HEK293 (cell line): ENCODE measurements around the gene RRAGC.

Experiments
- CTCF ChIA-PET: fragments of 350-600 bp; formaldehyde crosslinking; extraction: SDS; loops from one replicate; lab custom pipeline; 2021; ENCODE audit warnings: antibody characterized with exemption; lab: Yijun Ruan, JAX
- POLR2A ChIA-PET: fragments of 300-600 bp; formaldehyde crosslinking; extraction: SDS; loops from one replicate; lab custom pipeline; 2020; ENCODE audit warnings: antibody characterized with exemption, inconsistent platforms; lab: Yijun Ruan, JAX
- H3K27ac ChIP-seq: fragments of 200-500 bp; sonication (Bioruptor generic); 2 replicates; pipeline ENCODE4 v1.5.1; 2014; ENCODE audit warnings: low read depth, low read length, control low read depth, inconsistent platforms; ENCODE audit errors: extremely low read depth
- H3K36me3 ChIP-seq, 2 experiments: fragments of 200-500 bp in 1 of 2; sonication (Bioruptor generic) in 1 of 2; 1 replicate in 1 of 2; 2 replicates in 1 of 2; pipeline ENCODE4 v1.5.1; 2014 to 2017; ENCODE audit warnings: inconsistent platforms in 2 of 2, low read length in 2 of 2; ENCODE audit not compliant: control insufficient read depth in 2 of 2, insufficient read depth in 1 of 2
- H3K4me1 ChIP-seq: fragments of 200-500 bp; sonication (Bioruptor generic); 2 replicates; pipeline ENCODE4 v1.5.1; 2014; ENCODE audit warnings: mild to moderate bottlenecking, low read length, inconsistent platforms; ENCODE audit not compliant: control insufficient read depth, insufficient read depth
- H3K4me3 ChIP-seq: 2 replicates; pipeline ENCODE4 v1.5.1; 2011; ENCODE audit warnings: low read depth, mild to moderate bottlenecking, control low read depth, low read length, moderate library complexity
- H3K9me3 ChIP-seq: fragments of 200-500 bp; sonication (Bioruptor generic); 2 replicates; pipeline ENCODE4 v1.5.1; 2014; ENCODE audit warnings: low read depth, low read length, inconsistent platforms; ENCODE audit not compliant: control insufficient read depth, insufficient read depth
- EGR2 ChIP-seq: fragments of 450-650 bp; formaldehyde crosslinking; IDR thresholded peaks from 2 replicates; pipeline ENCODE4 v1.5.1; 2016; ENCODE audit warnings: low read depth, missing biosample characterization, missing genetic modification characterization
- GLI2 ChIP-seq: fragments of 450-650 bp; formaldehyde crosslinking; IDR thresholded peaks from 2 replicates; pipeline ENCODE4; 2017; ENCODE audit warnings: missing biosample characterization, missing genetic modification characterization, low read depth, borderline replicate concordance
- SCRT1 ChIP-seq: fragments of 450-650 bp; formaldehyde crosslinking; IDR thresholded peaks from 2 replicates; pipeline ENCODE4 v1.5.1; 2016; ENCODE audit warnings: missing biosample characterization, missing genetic modification characterization, borderline replicate concordance
- SCRT2 ChIP-seq: fragments of 450-650 bp; formaldehyde crosslinking; IDR thresholded peaks from 2 replicates; pipeline ENCODE4 v1.5.1; 2016; ENCODE audit warnings: missing biosample characterization, missing genetic modification characterization
- ZBTB8A ChIP-seq: fragments of 450-650 bp; formaldehyde crosslinking; IDR thresholded peaks from 2 replicates; pipeline ENCODE4 v1.5.1; 2016; ENCODE audit warnings: missing biosample characterization, missing genetic modification characterization
- ZNF16 ChIP-seq: fragments of 450-650 bp; formaldehyde crosslinking; IDR thresholded peaks from 2 replicates; pipeline ENCODE4 v1.5.1; 2016; ENCODE audit warnings: low read depth, missing biosample characterization, missing genetic modification characterization
- ZNF274 ChIP-seq, 2 experiments: fragments of 200-500 bp in 1 of 2; fragments of 450-650 bp in 1 of 2; sonication (Bioruptor generic) in 1 of 2; formaldehyde crosslinking in 1 of 2; IDR thresholded peaks; 2 replicates each; pipeline versions ENCODE4 v1.5.1 to v1.6.1; 2014 to 2016; ENCODE audit warnings: borderline replicate concordance in 1 of 2, inconsistent platforms in 1 of 2, low read length in 1 of 2, missing biosample characterization in 1 of 2, missing genetic modification characterization in 1 of 2
- ZNF292 ChIP-seq: fragments of 450-650 bp; formaldehyde crosslinking; IDR thresholded peaks from 2 replicates; pipeline ENCODE4 v1.5.1; 2016; ENCODE audit warnings: low read depth, missing biosample characterization, missing genetic modification characterization, borderline replicate concordance
- ZNF350 ChIP-seq: fragments of 450-650 bp; formaldehyde crosslinking; IDR thresholded peaks from 2 replicates; pipeline ENCODE4 v1.5.0; 2017; ENCODE audit warnings: missing biosample characterization, mild to moderate bottlenecking, missing genetic modification characterization
- ZNF416 ChIP-seq: fragments of 450-650 bp; formaldehyde crosslinking; IDR thresholded peaks from 2 replicates; pipeline ENCODE4 v1.5.1; 2016; ENCODE audit warnings: missing biosample characterization, missing genetic modification characterization
- ZNF48 ChIP-seq: fragments of 450-650 bp; formaldehyde crosslinking; IDR thresholded peaks from 2 replicates; pipeline ENCODE4 v1.5.1; 2016; ENCODE audit warnings: missing biosample characterization, missing genetic modification characterization
- ZNF544 ChIP-seq: fragments of 450-650 bp; formaldehyde crosslinking; IDR thresholded peaks from 2 replicates; pipeline ENCODE4 v1.5.0; 2017; ENCODE audit warnings: missing biosample characterization, missing genetic modification characterization
- ZNF664 ChIP-seq: fragments of 450-650 bp; formaldehyde crosslinking; IDR thresholded peaks from 2 replicates; pipeline ENCODE4 v1.5.1; 2016; ENCODE audit warnings: missing biosample characterization, missing genetic modification characterization
- ZNF707 ChIP-seq: fragments of 450-650 bp; formaldehyde crosslinking; IDR thresholded peaks from 2 replicates; pipeline ENCODE4 v1.5.1; 2016; ENCODE audit warnings: missing biosample characterization, missing genetic modification characterization
- ZNF776 ChIP-seq: fragments of 450-650 bp; formaldehyde crosslinking; IDR thresholded peaks from 2 replicates; pipeline ENCODE4 v1.5.0; 2017; ENCODE audit warnings: missing biosample characterization, missing genetic modification characterization, borderline replicate concordance
- TF ChIP-seq, protein P1 (sequence below): fragments of 450-650 bp; formaldehyde crosslinking; IDR thresholded peaks from 2 replicates; pipeline ENCODE4 v1.5.1; 2017; ENCODE audit warnings: missing biosample characterization, missing genetic modification characterization
- TF ChIP-seq, protein P2 (sequence below): fragments of 450-650 bp; formaldehyde crosslinking; IDR thresholded peaks from 2 replicates; pipeline ENCODE4 v1.5.1; 2017; ENCODE audit warnings: missing biosample characterization, mild to moderate bottlenecking, missing genetic modification characterization, moderate library complexity
- TF ChIP-seq, protein P3 (sequence below): fragments of 450-650 bp; formaldehyde crosslinking; IDR thresholded peaks from 2 replicates; pipeline ENCODE4 v1.5.1; 2017; ENCODE audit warnings: missing biosample characterization, missing genetic modification characterization
- TF ChIP-seq, protein P4 (sequence below): sonication (generic); formaldehyde crosslinking; IDR thresholded peaks from 2 replicates; pipeline ENCODE4 v1.8.1; 2022; ENCODE audit warnings: mild to moderate bottlenecking, moderate library complexity, missing genetic modification reagents
- TF ChIP-seq, protein P5 (sequence below): fragments of 450-650 bp; formaldehyde crosslinking; IDR thresholded peaks from 2 replicates; pipeline ENCODE4 v1.5.1; 2016; ENCODE audit warnings: missing biosample characterization, missing genetic modification characterization
- TF ChIP-seq, protein P6 (sequence below): fragments of 450-650 bp; formaldehyde crosslinking; IDR thresholded peaks from 2 replicates; pipeline ENCODE4 v1.5.0; 2017; ENCODE audit warnings: missing biosample characterization, missing genetic modification characterization, borderline replicate concordance

The RRAGC gene

DNA sequence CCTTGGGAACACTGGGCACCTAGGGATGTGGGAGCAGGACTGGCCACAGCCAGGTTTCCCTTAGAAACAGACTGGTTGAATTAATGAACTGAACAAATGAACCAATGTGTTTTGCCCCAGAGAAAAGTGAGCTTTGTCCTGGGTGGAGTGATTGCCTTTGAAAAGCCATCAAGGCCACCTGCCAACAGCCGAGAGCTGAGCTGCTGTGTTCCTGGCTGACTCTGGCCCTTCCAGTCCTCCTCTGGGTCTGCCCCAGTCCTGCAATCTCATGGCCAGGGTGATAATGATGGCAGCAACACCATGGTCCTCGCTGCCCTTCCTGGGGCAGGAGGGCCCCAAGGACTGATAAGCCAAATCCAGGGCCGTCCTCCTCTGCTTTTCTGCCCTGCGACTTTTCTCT, 40.0 kb upstream of the RRAGC start (continued):
- TF ChIP-seq, protein P1, sequence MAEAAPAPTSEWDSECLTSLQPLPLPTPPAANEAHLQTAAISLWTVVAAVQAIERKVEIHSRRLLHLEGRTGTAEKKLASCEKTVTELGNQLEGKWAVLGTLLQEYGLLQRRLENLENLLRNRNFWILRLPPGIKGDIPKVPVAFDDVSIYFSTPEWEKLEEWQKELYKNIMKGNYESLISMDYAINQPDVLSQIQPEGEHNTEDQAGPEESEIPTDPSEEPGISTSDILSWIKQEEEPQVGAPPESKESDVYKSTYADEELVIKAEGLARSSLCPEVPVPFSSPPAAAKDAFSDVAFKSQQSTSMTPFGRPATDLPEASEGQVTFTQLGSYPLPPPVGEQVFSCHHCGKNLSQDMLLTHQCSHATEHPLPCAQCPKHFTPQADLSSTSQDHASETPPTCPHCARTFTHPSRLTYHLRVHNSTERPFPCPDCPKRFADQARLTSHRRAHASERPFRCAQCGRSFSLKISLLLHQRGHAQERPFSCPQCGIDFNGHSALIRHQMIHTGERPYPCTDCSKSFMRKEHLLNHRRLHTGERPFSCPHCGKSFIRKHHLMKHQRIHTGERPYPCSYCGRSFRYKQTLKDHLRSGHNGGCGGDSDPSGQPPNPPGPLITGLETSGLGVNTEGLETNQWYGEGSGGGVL (tag by site-specific recombination), result no peak
- TF ChIP-seq EGR2 (no peak), ZNF274 (IDR thresholded peaks at IDR 0.05; ENCODE audit: low read length) (no peak), ZNF274 (tag by site-specific recombination; IDR thresholded peaks at IDR 0.05; ENCODE audit: borderline replicate concordance) (no peak)

DNA sequence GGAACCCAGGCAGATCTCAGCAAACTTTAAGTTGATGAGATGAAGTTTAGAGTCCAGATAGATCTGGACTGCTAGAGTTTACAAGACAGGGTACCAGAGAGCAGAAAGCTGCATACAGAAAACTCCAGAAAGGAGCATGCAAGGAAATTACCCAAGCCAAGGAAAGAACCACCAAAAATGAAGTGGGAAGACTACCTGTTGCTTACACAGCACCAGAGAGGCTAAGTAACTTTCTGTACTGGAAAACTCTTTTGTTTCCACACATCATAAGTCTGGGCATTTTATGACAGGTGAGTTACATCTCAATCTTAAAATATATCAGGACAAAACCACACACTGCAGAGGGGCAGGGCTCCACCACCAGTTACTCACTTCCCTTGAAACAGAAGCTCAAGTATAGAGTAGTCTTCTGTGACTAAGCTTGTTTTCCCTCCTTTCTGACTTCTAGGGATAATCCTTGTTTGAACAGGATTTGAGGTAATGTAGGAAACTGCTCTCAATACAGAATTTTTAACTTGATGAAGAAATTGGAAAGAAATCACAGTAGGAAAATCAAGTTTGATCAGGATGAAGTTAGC, 39.2 kb upstream of the RRAGC start:
- POLR2A ChIA-PET, result no interaction called here
- TF ChIP-seq SCRT2 (tag by site-specific recombination) (peak; percentile 87), SCRT1 (peak; percentile 78), ZNF16 (tag by site-specific recombination) (no peak), GLI2 (no peak), ZNF544 (tag by site-specific recombination) (no peak), ZBTB8A (no peak)
- TF ChIP-seq, protein P2, sequence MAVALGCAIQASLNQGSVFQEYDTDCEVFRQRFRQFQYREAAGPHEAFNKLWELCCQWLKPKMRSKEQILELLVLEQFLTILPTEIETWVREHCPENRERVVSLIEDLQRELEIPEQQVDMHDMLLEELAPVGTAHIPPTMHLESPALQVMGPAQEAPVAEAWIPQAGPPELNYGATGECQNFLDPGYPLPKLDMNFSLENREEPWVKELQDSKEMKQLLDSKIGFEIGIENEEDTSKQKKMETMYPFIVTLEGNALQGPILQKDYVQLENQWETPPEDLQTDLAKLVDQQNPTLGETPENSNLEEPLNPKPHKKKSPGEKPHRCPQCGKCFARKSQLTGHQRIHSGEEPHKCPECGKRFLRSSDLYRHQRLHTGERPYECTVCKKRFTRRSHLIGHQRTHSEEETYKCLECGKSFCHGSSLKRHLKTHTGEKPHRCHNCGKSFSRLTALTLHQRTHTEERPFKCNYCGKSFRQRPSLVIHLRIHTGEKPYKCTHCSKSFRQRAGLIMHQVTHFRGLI (tag by site-specific recombination), result no peak
- TF ChIP-seq, protein P3, sequence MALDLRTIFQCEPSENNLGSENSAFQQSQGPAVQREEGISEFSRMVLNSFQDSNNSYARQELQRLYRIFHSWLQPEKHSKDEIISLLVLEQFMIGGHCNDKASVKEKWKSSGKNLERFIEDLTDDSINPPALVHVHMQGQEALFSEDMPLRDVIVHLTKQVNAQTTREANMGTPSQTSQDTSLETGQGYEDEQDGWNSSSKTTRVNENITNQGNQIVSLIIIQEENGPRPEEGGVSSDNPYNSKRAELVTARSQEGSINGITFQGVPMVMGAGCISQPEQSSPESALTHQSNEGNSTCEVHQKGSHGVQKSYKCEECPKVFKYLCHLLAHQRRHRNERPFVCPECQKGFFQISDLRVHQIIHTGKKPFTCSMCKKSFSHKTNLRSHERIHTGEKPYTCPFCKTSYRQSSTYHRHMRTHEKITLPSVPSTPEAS (tag by site-specific recombination), result no peak
- CTCF ChIA-PET, result no interaction called here
- no peaks in the 10 kb centered on the region for H3K9me3 ChIP-seq
- H3K36me3 ChIP-seq, result no peaks in the 10 kb centered on the region
- no peaks in the 10 kb centered on the region for H3K4me1 ChIP-seq
- no peak overlapping the region for H3K27ac ChIP-seq
- H3K4me3 ChIP-seq, result no peak overlapping the region

DNA sequence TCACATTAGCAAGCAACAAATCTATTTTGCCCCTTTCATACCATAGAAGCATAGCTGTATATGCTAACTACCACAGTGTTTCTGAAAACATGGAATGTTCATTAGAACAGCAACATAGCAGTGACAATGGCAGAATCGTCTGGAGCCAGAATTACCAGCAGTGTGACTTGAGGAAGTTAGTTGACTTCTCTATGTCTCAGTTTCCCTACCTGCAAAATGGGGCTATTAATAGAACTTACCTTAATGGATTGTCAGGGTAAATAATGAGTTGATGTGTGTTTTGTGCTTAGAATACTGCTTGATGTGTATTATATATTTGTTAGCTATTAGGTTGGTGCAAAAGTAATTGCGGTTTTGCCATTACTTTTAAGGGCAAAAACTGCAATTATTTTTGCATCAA, 36.6 kb upstream of the RRAGC start:
- Histone ChIP-seq H3K27ac (no peak overlapping the region), H3K9me3 (no peaks in the 10 kb centered on the region), H3K4me3 (no peak overlapping the region), H3K36me3 (no peaks in the 10 kb centered on the region), H3K4me1 (no peaks in the 10 kb centered on the region)
- POLR2A ChIA-PET, result interaction anchor here (0.6 kb wide), 1 partner anchor 20 kb away, joined by 3 read pairs; no protein-coding TSS in a partner anchor
- CTCF ChIA-PET, result no interaction called here
- TF ChIP-seq ZNF292 (tag by site-specific recombination), result no peak
- TF ChIP-seq ZNF350 (tag by site-specific recombination), result no peak
- TF ChIP-seq ZNF16 (tag by site-specific recombination), result no peak
- TF ChIP-seq, protein P4, sequence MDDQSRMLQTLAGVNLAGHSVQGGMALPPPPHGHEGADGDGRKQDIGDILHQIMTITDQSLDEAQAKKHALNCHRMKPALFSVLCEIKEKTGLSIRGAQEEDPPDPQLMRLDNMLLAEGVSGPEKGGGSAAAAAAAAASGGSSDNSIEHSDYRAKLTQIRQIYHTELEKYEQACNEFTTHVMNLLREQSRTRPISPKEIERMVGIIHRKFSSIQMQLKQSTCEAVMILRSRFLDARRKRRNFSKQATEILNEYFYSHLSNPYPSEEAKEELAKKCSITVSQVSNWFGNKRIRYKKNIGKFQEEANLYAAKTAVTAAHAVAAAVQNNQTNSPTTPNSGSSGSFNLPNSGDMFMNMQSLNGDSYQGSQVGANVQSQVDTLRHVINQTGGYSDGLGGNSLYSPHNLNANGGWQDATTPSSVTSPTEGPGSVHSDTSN (CRISPR knock-in tag), result no peak
- TF ChIP-seq ZNF776 (tag by site-specific recombination), result no peak
- TF ChIP-seq, protein P3 (tag by site-specific recombination), result no peak
- TF ChIP-seq, protein P5, sequence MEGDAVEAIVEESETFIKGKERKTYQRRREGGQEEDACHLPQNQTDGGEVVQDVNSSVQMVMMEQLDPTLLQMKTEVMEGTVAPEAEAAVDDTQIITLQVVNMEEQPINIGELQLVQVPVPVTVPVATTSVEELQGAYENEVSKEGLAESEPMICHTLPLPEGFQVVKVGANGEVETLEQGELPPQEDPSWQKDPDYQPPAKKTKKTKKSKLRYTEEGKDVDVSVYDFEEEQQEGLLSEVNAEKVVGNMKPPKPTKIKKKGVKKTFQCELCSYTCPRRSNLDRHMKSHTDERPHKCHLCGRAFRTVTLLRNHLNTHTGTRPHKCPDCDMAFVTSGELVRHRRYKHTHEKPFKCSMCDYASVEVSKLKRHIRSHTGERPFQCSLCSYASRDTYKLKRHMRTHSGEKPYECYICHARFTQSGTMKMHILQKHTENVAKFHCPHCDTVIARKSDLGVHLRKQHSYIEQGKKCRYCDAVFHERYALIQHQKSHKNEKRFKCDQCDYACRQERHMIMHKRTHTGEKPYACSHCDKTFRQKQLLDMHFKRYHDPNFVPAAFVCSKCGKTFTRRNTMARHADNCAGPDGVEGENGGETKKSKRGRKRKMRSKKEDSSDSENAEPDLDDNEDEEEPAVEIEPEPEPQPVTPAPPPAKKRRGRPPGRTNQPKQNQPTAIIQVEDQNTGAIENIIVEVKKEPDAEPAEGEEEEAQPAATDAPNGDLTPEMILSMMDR, result no peak
- TF ChIP-seq ZNF707 (tag by site-specific recombination), result no peak
- TF ChIP-seq ZNF416, result no peak
- no peak for TF ChIP-seq ZNF48
- TF ChIP-seq, protein P6, sequence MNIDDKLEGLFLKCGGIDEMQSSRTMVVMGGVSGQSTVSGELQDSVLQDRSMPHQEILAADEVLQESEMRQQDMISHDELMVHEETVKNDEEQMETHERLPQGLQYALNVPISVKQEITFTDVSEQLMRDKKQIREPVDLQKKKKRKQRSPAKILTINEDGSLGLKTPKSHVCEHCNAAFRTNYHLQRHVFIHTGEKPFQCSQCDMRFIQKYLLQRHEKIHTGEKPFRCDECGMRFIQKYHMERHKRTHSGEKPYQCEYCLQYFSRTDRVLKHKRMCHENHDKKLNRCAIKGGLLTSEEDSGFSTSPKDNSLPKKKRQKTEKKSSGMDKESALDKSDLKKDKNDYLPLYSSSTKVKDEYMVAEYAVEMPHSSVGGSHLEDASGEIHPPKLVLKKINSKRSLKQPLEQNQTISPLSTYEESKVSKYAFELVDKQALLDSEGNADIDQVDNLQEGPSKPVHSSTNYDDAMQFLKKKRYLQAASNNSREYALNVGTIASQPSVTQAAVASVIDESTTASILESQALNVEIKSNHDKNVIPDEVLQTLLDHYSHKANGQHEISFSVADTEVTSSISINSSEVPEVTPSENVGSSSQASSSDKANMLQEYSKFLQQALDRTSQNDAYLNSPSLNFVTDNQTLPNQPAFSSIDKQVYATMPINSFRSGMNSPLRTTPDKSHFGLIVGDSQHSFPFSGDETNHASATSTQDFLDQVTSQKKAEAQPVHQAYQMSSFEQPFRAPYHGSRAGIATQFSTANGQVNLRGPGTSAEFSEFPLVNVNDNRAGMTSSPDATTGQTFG, result no peak
- no peak for TF ChIP-seq ZNF664
